K562 (cell line): Measurements from ENCODE around the gene KRT16. TPM values are rescaled to one million over a fixed set of nuclear protein-coding genes. Genes with fewer than 3 reads are reported as not detected.

ENCODE experiments used
- ATAC-seq: fragments of 200-7000 bp; cut with Tn5 transposase; 3 replicates; pipeline ENCODE4 v1.9.1; 2020; ENCODE audit warnings: moderate library complexity
- BruUV-seq: library from RNA; stranded (reverse); fragments of 400-500 nt; replicated peaks from 2 replicates; lab custom pipeline; 2021; lab: Mats Ljungman, UMichigan
- CTCF ChIA-PET: fragments of 300-600 bp; formaldehyde crosslinking; extraction: SDS; loops from one replicate; lab custom pipeline; 2021; ENCODE audit warnings: low intra/inter-chr PET ratio; lab: Yijun Ruan, JAX
- POLR2A ChIA-PET: fragments of 300-600, 350-650 bp; sonication (Branson Sonifier 250); formaldehyde crosslinking; extraction: SDS; loops from one replicate; lab custom pipeline; 2021; ENCODE audit warnings: antibody characterized with exemption, inconsistent platforms; lab: Yijun Ruan, JAX
- DNase-seq, 4 experiments: peaks; one replicate each; pipeline versions ENCODE4 v3.0.0 to v3.0.0-alpha.2; 2011 to 2018; ENCODE audit warnings: low spot score in 3 of 4, mixed read lengths in 3 of 4; ENCODE audit errors: extremely low read depth in 1 of 4
- FAIRE-seq: peaks from 2 replicates; lab custom pipeline; 2011; peaks lifted over from hg19 to GRCh38; lab: Jason Lieb, UNC
- H2AFZ ChIP-seq: 2 replicates; pipeline ENCODE4 v1.6.0; 2011; ENCODE audit warnings: low read depth, low read length, control low read depth, inconsistent platforms
- H3K27ac ChIP-seq: fragments of 200-600 bp; 3 replicates; pipeline ENCODE4 v1.8.0; 2011; ENCODE audit warnings: low read depth, mild to moderate bottlenecking, control low read depth, inconsistent platforms, low read length, moderate library complexity, mixed read lengths; ENCODE audit errors: extremely low read depth
- H3K27me3 ChIP-seq, 2 experiments: fragments of 300-600 bp in 1 of 2; 2 replicates in 1 of 2; 3 replicates in 1 of 2; pipeline versions ENCODE4 v1.6.0 to v1.8.0; 2011; ENCODE audit warnings: inconsistent platforms in 2 of 2, low read length in 2 of 2, mild to moderate bottlenecking in 1 of 2, mixed read lengths in 1 of 2, moderate library complexity in 1 of 2; ENCODE audit not compliant: control insufficient read depth in 2 of 2, insufficient read depth in 2 of 2
- H3K36me3 ChIP-seq: fragments of 300-600 bp; 3 replicates; pipeline ENCODE4 v1.8.0; 2011; ENCODE audit warnings: mild to moderate bottlenecking, low read length, inconsistent platforms; ENCODE audit not compliant: control insufficient read depth, insufficient read depth
- H3K4me1 ChIP-seq, 2 experiments: fragments of 200-600 bp in 1 of 2; replicated peaks in 1 of 2; 2 replicates in 1 of 2; 3 replicates in 1 of 2; pipeline versions ENCODE4 v1.5.1 to v1.8.0; 2011; ENCODE audit warnings: inconsistent platforms in 2 of 2, low read length in 2 of 2, mild to moderate bottlenecking in 1 of 2, mixed read lengths in 1 of 2, moderate library complexity in 1 of 2; ENCODE audit not compliant: control insufficient read depth in 2 of 2, insufficient read depth in 2 of 2
- H3K4me2 ChIP-seq: 2 replicates; pipeline ENCODE4 v1.6.1; 2011; ENCODE audit warnings: low read length, control low read depth, inconsistent platforms, mixed read lengths; ENCODE audit not compliant: insufficient read depth
- H3K4me3 ChIP-seq: fragments of 200-600 bp; sonication (generic), shearing (Covaris generic); 2 replicates; pipeline ENCODE4 v1.5.1; 2016; ENCODE audit warnings: control low read depth, inconsistent platforms
- H3K79me2 ChIP-seq: fragments of 200-600 bp; 3 replicates; pipeline ENCODE4 v1.8.0; 2011; ENCODE audit warnings: low read length, inconsistent platforms; ENCODE audit not compliant: control insufficient read depth, insufficient read depth
- H3K9ac ChIP-seq, 2 experiments: 2 replicates each; pipeline versions ENCODE4 v1.6.0 to v1.6.1; 2011; ENCODE audit warnings: low read depth in 2 of 2, low read length in 2 of 2, control low read depth in 1 of 2, inconsistent platforms in 1 of 2, mild to moderate bottlenecking in 1 of 2, mixed read lengths in 1 of 2; ENCODE audit not compliant: insufficient read depth in 1 of 2
- H3K9me1 ChIP-seq: one replicate; pipeline ENCODE4 v1.6.0; 2011; ENCODE audit warnings: inconsistent platforms, mild to moderate bottlenecking, low read length, moderate library complexity; ENCODE audit not compliant: control insufficient read depth, insufficient read depth
- H3K9me3 ChIP-seq: replicated peaks from 2 replicates; pipeline ENCODE4 v1.5.1; 2011; ENCODE audit warnings: low read depth, low read length, inconsistent platforms; ENCODE audit not compliant: control insufficient read depth, insufficient read depth
- H4K20me1 ChIP-seq: replicated peaks from 2 replicates; pipeline ENCODE4 v1.6.1; 2011; ENCODE audit warnings: low read length, inconsistent platforms, mixed read lengths; ENCODE audit not compliant: control insufficient read depth, insufficient read depth
- CBFA2T3 ChIP-seq: fragments of 450-650 bp; IDR thresholded peaks from 2 replicates; pipeline ENCODE4 v1.6.1; 2017
- CTBP1 ChIP-seq: fragments of 450-650 bp; IDR thresholded peaks from 2 replicates; pipeline ENCODE4 v1.6.1; 2016; ENCODE audit warnings: borderline replicate concordance
- E2F3 ChIP-seq: fragments of 250-450 bp; sonication (Bioruptor Pico); IDR thresholded peaks from 2 replicates; pipeline ENCODE4 v1.4.0; 2020; ENCODE audit warnings: mild to moderate bottlenecking
- HES1 ChIP-seq: fragments of 450-650 bp; IDR thresholded peaks from 2 replicates; pipeline ENCODE4 v1.6.1; 2016; ENCODE audit warnings: low read depth, mild to moderate bottlenecking, moderate library complexity
- HMG20B ChIP-seq: fragments of 250-450 bp; sonication (Bioruptor Pico); IDR thresholded peaks from 2 replicates; pipeline ENCODE4 v1.5.0; 2021; ENCODE audit warnings: mild to moderate bottlenecking
- PHTF2 ChIP-seq: fragments of 250-450 bp; sonication (Bioruptor Pico); IDR thresholded peaks from 2 replicates; pipeline ENCODE4 v1.5.0; 2021; ENCODE audit warnings: mild to moderate bottlenecking
- STAG1 ChIP-seq: sonication (generic); formaldehyde crosslinking; IDR thresholded peaks from 2 replicates; pipeline ENCODE4 v1.5.0; 2020; ENCODE audit warnings: missing genetic modification reagents, borderline replicate concordance
- ZKSCAN3 ChIP-seq: fragments of 250-450 bp; sonication (Bioruptor Pico); IDR thresholded peaks from 2 replicates; pipeline ENCODE4 v1.4.0; 2020
- ZMIZ1 ChIP-seq, 2 experiments: fragments of 150-350 bp in 1 of 2; IDR thresholded peaks; 2 replicates each; pipeline ENCODE4 v1.6.1; 2012 to 2016; ENCODE audit warnings: low read depth in 2 of 2, low read length in 2 of 2, mild to moderate bottlenecking in 1 of 2, moderate library complexity in 1 of 2
- WGBS: fragments of 100-300 bp; shearing (Covaris generic); methylation state at CpG from one replicate; pipeline ENCODE4 v1.1.6; 2016; ENCODE audit warnings: low coverage, mixed read lengths; ENCODE audit not compliant: insufficient coverage; ENCODE audit errors: missing lambda C conversion rate; 5-methylcytosine and 5-hydroxymethylcytosine counted together
- in situ Hi-C: fragments of 300-500 bp; cut with MboI; formaldehyde crosslinking; loops from 4 replicates; pipeline ENCODE4 v1.15.0; 2018; ENCODE audit warnings: inconsistent platforms, mixed read lengths
- intact Hi-C: fragments of 100-400 bp; cut with micrococcal nuclease; formaldehyde crosslinking; loops from 2 replicates; pipeline ENCODE4 v1.14.2; 2022
- polyA plus RNA-seq, 8 experiments: library from polyadenylated mRNA; depleted of rRNA in 4 of 8; stranded (reverse) in 5 of 8; unstranded in 3 of 8; fragments of >200 nt; fragmentation: Nextera tagmentation in 2 of 8; fragmentation: Illumina TruSeq in 1 of 8; extraction: Ambion mirVana in 2 of 8; extraction: Trizol in 1 of 8; gene quantifications; 2 replicates each; pipeline versions ENCODE4 v1.2.1 to v1.2.3, GENCODE V29; 2011 to 2014; ENCODE audit warnings: inconsistent platforms in 1 of 8, missing spikeins in 1 of 8
- total RNA-seq, 7 experiments: library from RNA; depleted of rRNA in 6 of 7; stranded (reverse); fragments of >200 nt in 6 of 7; fragmentation: Illumina TruSeq in 2 of 7; extraction: Trizol in 2 of 7; gene quantifications; 2 replicates each; pipeline versions ENCODE4 v1.2.1 to v1.2.3, GENCODE V29; 2011 to 2021; ENCODE audit warnings: low replicate concordance in 1 of 7

The KRT16 gene
- total and polyA plus RNA-seq, 9 of the 15 experiments (the other 6 are each of a cell fraction or from before 2014, with no cell fraction given) = 0.04 TPM; not detected in 8

GRCh38 chr17:41617698-41618097 is 5.1 kb upstream of the KRT16 start:
- no peak overlapping the region for H3K4me3 ChIP-seq
- no peak; the same call in 2 of the 3 replicates for ATAC-seq
- no TSS peak for BruUV-seq
- no peak for TF ChIP-seq E2F3
- no peak for TF ChIP-seq HES1
- no peak for TF ChIP-seq ZKSCAN3
- no peak for TF ChIP-seq STAG1 (CRISPR knock-in tag)
- TF ChIP-seq HMG20B (CRISPR knock-in tag) = no peak
- no peak for TF ChIP-seq ZMIZ1 (IDR thresholded peaks at IDR 0.05; ENCODE audit: low read depth in 2 of 2, low read length in 2 of 2)
- TF ChIP-seq CBFA2T3 = no peak
- no peak for TF ChIP-seq CTBP1
- TF ChIP-seq PHTF2 = no peak
- TF ChIP-seq, all 486 proteins: peak for 0
- DNase-seq (no peak), FAIRE-seq (no peak)
- Histone ChIP-seq H2AFZ (no peak overlapping the region), H3K9ac (no peak overlapping the region), H3K4me2 (no peak overlapping the region), H3K4me1 (no peaks in the 10 kb centered on the region; a peak in 1 of 5 replicates), H3K9me1 (peaks cover 3% of the 10 kb centered on the region), H3K27me3 (peaks cover 2 to 31% of the 10 kb centered on the region in 2 experiments; a peak in 2 of 5 replicates), H4K20me1 (0 out of 2 replicates have a peak, but pooled peaks cover 2% of the 10 kb centered on the region), H3K9me3 (no peaks in the 10 kb centered on the region), H3K79me2 (no peaks in the 10 kb centered on the region), H3K27ac (no peak overlapping the region), H3K36me3 (no peaks in the 10 kb centered on the region)
- intact Hi-C loops (no loop called here), in situ Hi-C loops (no loop called here)
- WGBS = 1% methylated on average over 10 of the region's 11 CpGs
- ChIA-PET CTCF (no interaction called here), POLR2A (interaction anchor here (0.5 kb wide), 1 partner anchor 61 kb away, joined by 3 read pairs; no protein-coding TSS in a partner anchor)
